ENCODE measurements around the gene MRPS23. TPM values are rescaled to one million over a fixed set of nuclear protein-coding genes. Genes with fewer than 3 reads are reported as not detected.

Gene MRPS23
- total RNA-seq, result 22.3 and 29.8 TPM in 2 replicates

GRCh38 chr17:57849874-57850754 is at the start of gene MRPS23:
Gene MRPS23, minus strand, starts transcription at chr17:57850044. Its CDS starts 34 bp downstream, at chr17:57850010.

Other genes with a start within 250 kb of the MRPS23 start
- not detected in 2 replicates for gene CCDC182, start 104.7 kb downstream of the MRPS23 start, total RNA-seq
- gene CUEDC1, start 105.4 kb upstream of the MRPS23 start, total RNA-seq, result 4.8 and 4.9 TPM in 2 replicates
- gene VEZF1, start 138.2 kb upstream of the MRPS23 start, total RNA-seq, result 22.7 and 23.4 TPM in 2 replicates
- 115 and 201 TPM in 2 replicates for gene SRSF1, start 157.2 kb upstream of the MRPS23 start, total RNA-seq
- 9.8 and 10.6 TPM in 2 replicates for gene DYNLL2, start 233.4 kb upstream of the MRPS23 start, total RNA-seq